Smooth muscle cell (in vitro differentiated cells): ENCODE data around the gene PHF12. TPM values are rescaled to one million over a fixed set of nuclear protein-coding genes. Genes with fewer than 3 reads are reported as not detected.

Experiments
- DNase-seq: peaks from one replicate; lab custom pipeline; 2025; ENCODE audit not compliant: unreplicated experiment; lab: John Stamatoyannopoulos, UW
- H2AFZ ChIP-seq: fragments of 200-600 bp; sonication (generic); 2 replicates; pipeline ENCODE4 v1.6.0; 2016; ENCODE audit warnings: antibody characterized with exemption, low read depth, mild to moderate bottlenecking
- H3F3A ChIP-seq: fragments of 200-600 bp; sonication (generic); 2 replicates; pipeline ENCODE4 v1.6.0; 2017; ENCODE audit warnings: antibody characterized with exemption, low read depth
- H3K27ac ChIP-seq: fragments of 200-600 bp; sonication (generic); 2 replicates; pipeline ENCODE4 v1.5.1; 2016; ENCODE audit warnings: low read depth, mild to moderate bottlenecking
- H3K27me3 ChIP-seq: fragments of 200-600 bp; sonication (generic); 2 replicates; pipeline ENCODE4 v1.6.1; 2016; ENCODE audit warnings: low read depth, mild to moderate bottlenecking
- H3K36me3 ChIP-seq: fragments of 200-600 bp; sonication (generic); 2 replicates; pipeline ENCODE4 v1.5.1; 2016; ENCODE audit warnings: low read depth
- H3K4me1 ChIP-seq: fragments of 200-600 bp; sonication (generic); 2 replicates; pipeline ENCODE4 v1.5.1; 2016; ENCODE audit warnings: low read depth
- H3K4me2 ChIP-seq: fragments of 200-600 bp; sonication (generic); 2 replicates; pipeline ENCODE4 v1.6.0; 2016; ENCODE audit warnings: mild to moderate bottlenecking
- H3K4me3 ChIP-seq: fragments of 200-600 bp; sonication (generic); 2 replicates; pipeline ENCODE4 v1.5.1; 2016; ENCODE audit warnings: mild to moderate bottlenecking
- H3K79me2 ChIP-seq: fragments of 200-600 bp; sonication (generic); 2 replicates; pipeline ENCODE4 v1.6.0; 2016; ENCODE audit warnings: low read depth, mild to moderate bottlenecking
- H3K9ac ChIP-seq: fragments of 200-600 bp; sonication (generic); 2 replicates; pipeline ENCODE4 v1.6.0; 2016; ENCODE audit warnings: low read depth
- H3K9me3 ChIP-seq: fragments of 200-600 bp; sonication (generic); replicated peaks from 2 replicates; pipeline ENCODE4 v1.5.1; 2016; ENCODE audit warnings: low read depth
- H4K20me1 ChIP-seq: fragments of 200-600 bp; sonication (generic); 2 replicates; pipeline ENCODE4 v1.6.0; 2016; ENCODE audit warnings: low read depth
- WGBS: methylation state at CpG from one replicate; pipeline ENCODE4 v1.1.7; 2016; ENCODE audit warnings: low lambda C conversion rate; 5-methylcytosine and 5-hydroxymethylcytosine counted together
- polyA plus RNA-seq: library from polyadenylated mRNA; unstranded; fragments of >200 nt; fragmentation: Nextera tagmentation; extraction: Ambion mirVana; gene quantifications from 2 replicates; pipeline ENCODE4 v1.2.1, GENCODE V29; 2016
- total RNA-seq: library from RNA; depleted of rRNA; stranded (reverse); fragments of >200 nt; gene quantifications from 2 replicates; pipeline ENCODE4 v1.2.3, GENCODE V29; 2014
- TF ChIP-seq, protein P1 (sequence below): fragments of 200-600 bp; sonication (generic); IDR thresholded peaks from 2 replicates; pipeline ENCODE4 v1.5.1; 2017; ENCODE audit warnings: borderline replicate concordance, mild to moderate bottlenecking, antibody characterized with exemption; ENCODE audit not compliant: insufficient read depth, poor library complexity, severe bottlenecking

Gene PHF12
- total and polyA plus RNA-seq, 2 experiments from 2014 or later: 14.0 to 18.9 TPM

- 90% methylated on average over 2 of the region's 2 CpGs for WGBS
- no peaks in the 10 kb centered on the region for H4K20me1 ChIP-seq
- H2AFZ ChIP-seq: no peak overlapping the region
- DNase-seq: no peak
- H3F3A ChIP-seq: peaks cover 6% of the 10 kb centered on the region
- no peaks in the 10 kb centered on the region for H3K27me3 ChIP-seq
- H3K4me2 ChIP-seq: no peak overlapping the region
- no peaks in the 10 kb centered on the region for H3K4me1 ChIP-seq
- H3K9ac ChIP-seq: no peak overlapping the region
- peaks cover 8% of the 10 kb centered on the region for H3K79me2 ChIP-seq
- H3K27ac ChIP-seq: no peak overlapping the region
- no peak overlapping the region for H3K4me3 ChIP-seq
- TF ChIP-seq, protein P1, sequence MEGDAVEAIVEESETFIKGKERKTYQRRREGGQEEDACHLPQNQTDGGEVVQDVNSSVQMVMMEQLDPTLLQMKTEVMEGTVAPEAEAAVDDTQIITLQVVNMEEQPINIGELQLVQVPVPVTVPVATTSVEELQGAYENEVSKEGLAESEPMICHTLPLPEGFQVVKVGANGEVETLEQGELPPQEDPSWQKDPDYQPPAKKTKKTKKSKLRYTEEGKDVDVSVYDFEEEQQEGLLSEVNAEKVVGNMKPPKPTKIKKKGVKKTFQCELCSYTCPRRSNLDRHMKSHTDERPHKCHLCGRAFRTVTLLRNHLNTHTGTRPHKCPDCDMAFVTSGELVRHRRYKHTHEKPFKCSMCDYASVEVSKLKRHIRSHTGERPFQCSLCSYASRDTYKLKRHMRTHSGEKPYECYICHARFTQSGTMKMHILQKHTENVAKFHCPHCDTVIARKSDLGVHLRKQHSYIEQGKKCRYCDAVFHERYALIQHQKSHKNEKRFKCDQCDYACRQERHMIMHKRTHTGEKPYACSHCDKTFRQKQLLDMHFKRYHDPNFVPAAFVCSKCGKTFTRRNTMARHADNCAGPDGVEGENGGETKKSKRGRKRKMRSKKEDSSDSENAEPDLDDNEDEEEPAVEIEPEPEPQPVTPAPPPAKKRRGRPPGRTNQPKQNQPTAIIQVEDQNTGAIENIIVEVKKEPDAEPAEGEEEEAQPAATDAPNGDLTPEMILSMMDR: no peak
- no peaks in the 10 kb centered on the region for H3K36me3 ChIP-seq
- no peaks in the 10 kb centered on the region for H3K9me3 ChIP-seq
Measured at GRCh38 chr17:28954886-28955285, 3.6 kb upstream of the PHF12 start.

GRCh38 chr17:28953444-28954118 is 2.3 kb upstream of the PHF12 start:
- WGBS: 34% methylated on average over 5 of the region's 5 CpGs
- H3K4me1 ChIP-seq: peaks cover 2% of the 10 kb centered on the region
- no peak overlapping the region for H3K4me3 ChIP-seq
- peaks cover 5% of the 10 kb centered on the region for H4K20me1 ChIP-seq
- DNase-seq: no peak
- H3F3A ChIP-seq: peaks cover 13% of the 10 kb centered on the region
- no peaks in the 10 kb centered on the region for H3K9me3 ChIP-seq
- no peak overlapping the region for H3K9ac ChIP-seq
- H3K36me3 ChIP-seq: no peaks in the 10 kb centered on the region
- no peaks in the 10 kb centered on the region for H3K27me3 ChIP-seq
- no peak overlapping the region for H2AFZ ChIP-seq
- H3K4me2 ChIP-seq: no peak overlapping the region
- no peak overlapping the region for H3K27ac ChIP-seq
- H3K79me2 ChIP-seq: peaks cover 21% of the 10 kb centered on the region
- TF ChIP-seq, protein P1: peak; percentile 78

- TF ChIP-seq, protein P1: peak; percentile 11
- 8% methylated on average over 36 of the region's 36 CpGs for WGBS
Measured at GRCh38 chr17:28951991-28952975, 965 bp upstream of the PHF12 start.

More at GRCh38 chr17:28951991-28952975, 965 bp upstream of the PHF12 start:
- Histone ChIP-seq H3F3A (peaks cover 24% of the 10 kb centered on the region), H3K79me2 (peaks cover 34% of the 10 kb centered on the region), H3K27me3 (no peaks in the 10 kb centered on the region), H3K9ac (peak overlapping the region; percentile 71), H4K20me1 (peaks cover 18% of the 10 kb centered on the region), H3K9me3 (no peaks in the 10 kb centered on the region), H3K4me2 (peak overlapping the region; percentile 86), H3K36me3 (no peaks in the 10 kb centered on the region), H3K4me3 (peak overlapping the region; percentile 64), H2AFZ (peak overlapping the region; percentile 68), H3K27ac (peak overlapping the region; percentile 89), H3K4me1 (peaks cover 14% of the 10 kb centered on the region)
- DNase-seq: peak; percentile 80
